Measurements from ENCODE around the gene RASSF3. TPM values are rescaled to one million over a fixed set of nuclear protein-coding genes. Genes with fewer than 3 reads are reported as not detected.
A peak's percentile ranks its signal among the peaks of the same experiment; 100 is the strongest.

RASSF3 gene
- total and polyA plus RNA-seq, 7 donors = 34.7 to 348 (median 143) TPM

DNA sequence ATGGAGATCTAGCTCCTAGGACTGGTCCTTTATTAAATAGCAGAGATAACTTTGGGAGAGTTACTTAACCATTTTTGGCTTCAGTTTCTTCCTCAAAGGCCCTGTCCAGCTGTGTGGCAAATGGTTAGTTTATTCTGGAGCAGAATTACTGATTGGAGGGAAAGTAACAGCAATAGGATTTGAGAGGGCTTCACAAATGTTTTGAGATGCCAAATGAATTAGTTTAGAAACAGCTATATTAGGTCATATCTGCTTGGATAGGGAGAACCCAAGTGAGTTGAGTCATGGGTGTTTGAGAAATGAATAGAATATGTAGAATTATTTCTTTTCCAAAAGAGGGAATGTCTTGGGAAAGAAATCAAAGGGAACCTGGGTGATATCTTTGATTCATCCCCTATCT lies 17.5 kb downstream of the RASSF3 start:
- Histone ChIP-seq H3K4me3 (no peak overlapping the region), H3K4me1 (peaks cover 0 to 92% (median 79%) of the 10 kb centered on the region in 4 donors), H3K27ac (peak overlapping the region; percentile 83 to 91 (median 84)), H3K9me3 (no peaks in the 10 kb centered on the region), H3K36me3 (peaks cover 0 to 6% (median 0%) of the 10 kb centered on the region in 4 donors), H3K27me3 (no peaks in the 10 kb centered on the region)
- DNase-seq = no peak
- intact Hi-C loops (cut with DNase I) = loop anchor here (2.0 kb wide), 1 partner anchor 57 kb away; no protein-coding TSS in a partner anchor
- TF ChIP-seq POLR2AphosphoS5 (IDR thresholded peaks at IDR 0.05) = peak in 1 of 4 donors; percentile 5
- TF ChIP-seq, protein P1, sequence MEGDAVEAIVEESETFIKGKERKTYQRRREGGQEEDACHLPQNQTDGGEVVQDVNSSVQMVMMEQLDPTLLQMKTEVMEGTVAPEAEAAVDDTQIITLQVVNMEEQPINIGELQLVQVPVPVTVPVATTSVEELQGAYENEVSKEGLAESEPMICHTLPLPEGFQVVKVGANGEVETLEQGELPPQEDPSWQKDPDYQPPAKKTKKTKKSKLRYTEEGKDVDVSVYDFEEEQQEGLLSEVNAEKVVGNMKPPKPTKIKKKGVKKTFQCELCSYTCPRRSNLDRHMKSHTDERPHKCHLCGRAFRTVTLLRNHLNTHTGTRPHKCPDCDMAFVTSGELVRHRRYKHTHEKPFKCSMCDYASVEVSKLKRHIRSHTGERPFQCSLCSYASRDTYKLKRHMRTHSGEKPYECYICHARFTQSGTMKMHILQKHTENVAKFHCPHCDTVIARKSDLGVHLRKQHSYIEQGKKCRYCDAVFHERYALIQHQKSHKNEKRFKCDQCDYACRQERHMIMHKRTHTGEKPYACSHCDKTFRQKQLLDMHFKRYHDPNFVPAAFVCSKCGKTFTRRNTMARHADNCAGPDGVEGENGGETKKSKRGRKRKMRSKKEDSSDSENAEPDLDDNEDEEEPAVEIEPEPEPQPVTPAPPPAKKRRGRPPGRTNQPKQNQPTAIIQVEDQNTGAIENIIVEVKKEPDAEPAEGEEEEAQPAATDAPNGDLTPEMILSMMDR (IDR thresholded peaks at IDR 0.05) = no peak

GRCh38 chr12:64631197-64631596 lies 20.9 kb downstream of the RASSF3 start:
- Histone ChIP-seq H3K27me3 (no peaks in the 10 kb centered on the region), H3K9me3 (no peaks in the 10 kb centered on the region), H3K4me1 (peaks cover 0 to 92% (median 78%) of the 10 kb centered on the region in 4 donors), H3K36me3 (peaks cover 0 to 6% (median 0%) of the 10 kb centered on the region in 4 donors), H3K27ac (peak overlapping the region in 1 of 4 donors; percentile 25), H3K4me3 (no peak overlapping the region)
- intact Hi-C loops (cut with DNase I) = no loop called here
- no peak for DNase-seq
- WGBS, 2 donors = 78 to 97% methylated on average over 5 of the region's 5 CpGs
- TF ChIP-seq POLR2A (IDR thresholded peaks at IDR 0.05) (no peak), EP300 (IDR thresholded peaks at IDR 0.05) (no peak), POLR2AphosphoS5 (IDR thresholded peaks at IDR 0.05) (no peak)
- TF ChIP-seq, protein P1 (IDR thresholded peaks at IDR 0.05) = no peak

- Histone ChIP-seq H3K27me3 (no peaks in the 10 kb centered on the region), H3K36me3 (peaks cover 0 to 6% (median 0%) of the 10 kb centered on the region in 4 donors), H3K4me3 (no peak overlapping the region), H3K4me1 (peaks cover 0 to 90% (median 66%) of the 10 kb centered on the region in 4 donors), H3K27ac (peak overlapping the region; percentile 1 to 66 (median 60)), H3K9me3 (no peaks in the 10 kb centered on the region)
- TF ChIP-seq POLR2AphosphoS5 (IDR thresholded peaks at IDR 0.05) (no peak), POLR2A (IDR thresholded peaks at IDR 0.05) (no peak), EP300 (IDR thresholded peaks at IDR 0.05) (no peak)
- TF ChIP-seq, protein P1 (IDR thresholded peaks at IDR 0.05) = no peak
- DNase-seq = no peak
- 87 to 94% methylated on average over 5 of the region's 5 CpGs for WGBS, 2 donors
- intact Hi-C loops (cut with DNase I) = no loop called here
Observed at GRCh38 chr12:64633011-64633939, 23.0 kb downstream of the RASSF3 start.

DNA sequence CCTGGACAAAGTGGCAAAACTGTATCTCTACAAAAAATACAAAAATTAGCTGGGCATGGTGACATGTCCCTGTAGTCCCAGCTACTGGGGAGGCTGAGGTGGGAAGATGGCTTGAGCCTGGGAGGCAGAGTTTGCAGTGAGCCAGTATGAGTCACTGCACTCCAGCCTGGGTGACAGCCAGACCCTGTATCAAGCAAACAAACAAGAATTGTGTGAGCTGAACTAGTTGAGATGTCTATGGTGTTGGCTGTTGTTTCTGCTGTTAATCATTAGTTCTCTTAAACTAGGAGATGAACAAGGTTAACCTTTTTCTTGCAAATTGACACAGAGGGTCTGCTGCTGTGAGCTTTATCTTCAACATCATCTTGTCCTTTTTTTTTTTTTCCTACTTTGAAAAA lies 23.6 kb downstream of the RASSF3 start:
- Histone ChIP-seq H3K36me3 (peaks cover 0 to 6% (median 0%) of the 10 kb centered on the region in 4 donors), H3K9me3 (no peaks in the 10 kb centered on the region), H3K27ac (peak overlapping the region; percentile 1 to 66 (median 60)), H3K4me1 (peaks cover 0 to 90% (median 62%) of the 10 kb centered on the region in 4 donors), H3K27me3 (no peaks in the 10 kb centered on the region), H3K4me3 (no peak overlapping the region)
- DNase-seq = peak; percentile 76
- no peak for TF ChIP-seq EP300 (IDR thresholded peaks at IDR 0.05)
- peak in 1 of 4 donors; percentile 19 for TF ChIP-seq POLR2AphosphoS5 (IDR thresholded peaks at IDR 0.05)
- intact Hi-C loops (cut with DNase I) = no loop called here

DNA sequence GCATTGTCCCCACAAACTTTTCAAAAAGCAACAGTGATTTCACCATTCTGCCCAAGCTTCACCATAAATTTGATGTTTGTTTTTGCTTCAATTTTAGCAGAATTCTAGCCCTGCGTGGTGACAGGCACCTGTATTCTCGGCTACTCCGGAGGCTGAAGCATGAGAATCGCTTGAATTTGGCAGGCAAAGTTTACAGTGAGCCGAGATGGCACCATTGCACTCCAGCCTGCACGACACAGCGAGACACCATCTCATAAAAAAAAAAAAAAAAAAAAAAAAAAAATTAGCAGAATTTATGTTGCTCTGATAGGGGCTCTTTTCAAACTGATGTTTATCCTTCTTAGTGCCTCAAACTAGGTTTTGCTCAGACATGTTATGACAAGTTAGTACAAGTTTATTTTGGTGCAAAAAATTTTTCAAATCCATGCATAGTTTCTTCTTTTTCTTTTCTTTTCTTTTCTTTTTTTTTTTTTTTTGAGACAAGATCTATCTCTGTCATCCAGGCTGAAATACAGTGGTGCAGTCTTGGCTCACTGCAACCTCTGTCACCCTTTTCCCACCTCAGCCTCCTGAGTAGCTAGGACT lies 24.3 kb downstream of the RASSF3 start:
- DNase-seq = no peak
- WGBS, 2 donors = 25 to 66% methylated on average over 7 of the region's 7 CpGs
- no peak overlapping the region for H3K4me3 ChIP-seq
- no peak for TF ChIP-seq POLR2AphosphoS5 (IDR thresholded peaks at IDR 0.05)
- H3K4me1 ChIP-seq = peaks cover 0 to 86% (median 62%) of the 10 kb centered on the region in 4 donors
- peak overlapping the region; percentile 1 to 66 (median 60) for H3K27ac ChIP-seq
- no peaks in the 10 kb centered on the region for H3K27me3 ChIP-seq
- no peaks in the 10 kb centered on the region for H3K36me3 ChIP-seq
- H3K9me3 ChIP-seq = no peaks in the 10 kb centered on the region
- intact Hi-C loops (cut with DNase I) = no loop called here

Data from sigmoid colon (tissue), 7 donors.